NCI-H1694 (cell line): ENCODE data around the gene AKT2.
A peak's percentile ranks its signal among the peaks of the same experiment; 100 is the strongest.

Experiments
- DNase-seq: peaks from one replicate; lab custom pipeline; 2025; lab: John Stamatoyannopoulos, UW

The AKT2 gene

GRCh38 chr19:40273469-40274360 lies 11.4 kb downstream of the AKT2 start:
- DNase-seq: no peak

DNA sequence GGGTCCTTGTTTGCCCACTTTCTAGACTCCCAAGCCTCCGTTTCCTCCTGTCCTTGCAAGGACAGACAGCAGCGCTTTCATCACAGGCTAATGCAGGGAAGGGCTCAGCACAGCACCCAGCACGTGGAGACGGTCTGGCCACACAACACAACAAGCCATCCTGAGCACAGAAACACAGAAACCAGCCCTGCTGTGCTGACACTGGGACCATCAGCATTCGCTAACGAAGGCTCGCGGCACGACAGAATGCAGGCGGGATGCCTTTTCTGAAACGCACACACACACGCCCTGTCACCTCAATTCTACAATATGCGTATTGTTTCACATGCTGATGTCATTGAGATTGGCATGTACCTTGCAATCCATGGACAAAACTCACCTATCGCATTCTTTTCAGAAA lies 12.9 kb downstream of the AKT2 start:
- no peak for DNase-seq

- no peak for DNase-seq
Measured at GRCh38 chr19:40271706-40272105, 13.4 kb downstream of the AKT2 start.

DNA sequence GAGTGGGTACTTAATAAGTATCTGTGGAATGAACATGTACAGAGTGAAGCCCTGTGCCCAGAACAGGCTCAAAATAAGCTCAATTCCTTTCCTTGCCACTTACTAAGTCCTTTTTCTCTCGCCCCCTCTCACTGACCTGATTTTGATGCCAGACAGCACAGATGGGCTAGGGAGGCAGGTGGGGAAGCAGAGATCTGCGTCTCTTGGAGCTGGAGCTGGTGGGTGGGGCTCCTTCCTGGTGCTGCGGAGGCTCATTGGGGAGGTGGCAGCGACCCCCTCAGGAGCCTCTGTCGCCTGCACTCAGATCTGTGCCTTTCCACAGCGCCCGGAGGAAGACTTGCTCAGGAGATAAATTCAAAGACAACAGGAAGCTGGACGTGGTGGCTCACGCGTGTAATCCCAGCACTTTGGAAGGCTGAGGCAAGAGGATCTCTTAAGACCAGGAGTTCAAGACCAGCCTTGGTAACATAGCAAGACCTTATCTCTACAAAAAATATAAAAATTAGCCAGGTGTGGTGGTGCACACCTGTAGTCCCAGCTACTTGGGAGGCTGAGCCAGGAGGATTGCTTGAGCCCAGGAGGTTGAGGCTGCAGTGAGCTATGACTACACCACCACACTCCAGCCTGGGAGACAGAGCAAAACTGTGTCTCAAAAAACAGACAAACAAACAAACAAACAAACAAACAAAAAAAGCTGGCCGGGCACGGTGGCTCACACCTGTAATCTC lies 14.6 kb downstream of the AKT2 start:
- DNase-seq: peak; percentile 65

DNA sequence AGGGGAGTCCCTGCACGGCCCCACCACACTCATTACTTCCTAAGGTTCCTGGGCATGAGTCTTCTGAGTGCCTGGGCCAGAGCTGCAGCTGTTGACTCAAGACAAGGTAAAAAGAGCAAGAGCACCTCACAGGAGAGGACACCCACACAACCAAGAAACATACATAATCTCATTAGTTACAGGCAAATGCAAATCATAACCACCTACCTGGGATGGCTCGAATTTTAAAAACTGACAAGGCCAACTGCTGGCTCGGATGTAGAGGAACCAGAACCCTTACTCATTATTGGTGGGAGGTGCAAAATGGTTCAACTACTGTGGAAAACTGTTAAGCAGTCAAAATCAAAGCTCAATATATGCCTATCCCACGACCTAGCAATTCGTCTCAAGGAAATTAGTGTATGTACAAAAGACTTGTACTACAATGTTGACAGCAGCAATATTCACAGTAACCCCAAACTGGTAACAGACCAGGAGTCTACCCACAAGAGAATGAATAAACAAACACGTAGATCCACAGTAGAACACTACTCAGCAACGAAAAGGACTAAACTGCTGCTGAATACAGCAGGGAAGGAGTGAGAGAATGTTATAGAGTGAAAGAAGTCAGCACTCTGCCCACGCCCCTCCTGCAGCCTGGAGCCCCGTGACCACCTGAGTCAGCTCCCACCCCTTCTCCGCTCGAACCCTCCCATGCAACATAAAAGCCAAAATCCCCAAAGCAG lies 15.8 kb downstream of the AKT2 start:
- DNase-seq: no peak

DNA sequence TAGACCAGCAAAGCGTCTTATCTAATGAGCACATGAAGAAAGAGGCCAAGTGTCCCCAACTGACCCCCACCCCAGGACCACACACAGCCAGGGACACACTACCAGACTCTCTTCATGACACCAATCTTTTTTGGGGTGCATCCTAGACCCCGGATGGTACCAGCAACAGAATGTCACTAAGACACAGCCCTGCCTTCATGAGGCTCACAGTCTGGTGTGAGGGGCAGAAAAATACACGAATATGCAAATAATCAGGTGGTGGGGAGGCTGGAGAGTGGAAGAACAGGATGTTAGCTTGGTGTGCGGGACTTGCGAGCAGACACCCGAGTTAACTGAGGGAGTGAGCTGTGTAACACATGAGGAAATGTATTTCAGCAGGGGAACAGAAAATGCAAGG lies 17.5 kb downstream of the AKT2 start:
- no peak for DNase-seq

- DNase-seq: no peak
Measured at GRCh38 chr19:40266912-40267600, 18.1 kb downstream of the AKT2 start.

DNA sequence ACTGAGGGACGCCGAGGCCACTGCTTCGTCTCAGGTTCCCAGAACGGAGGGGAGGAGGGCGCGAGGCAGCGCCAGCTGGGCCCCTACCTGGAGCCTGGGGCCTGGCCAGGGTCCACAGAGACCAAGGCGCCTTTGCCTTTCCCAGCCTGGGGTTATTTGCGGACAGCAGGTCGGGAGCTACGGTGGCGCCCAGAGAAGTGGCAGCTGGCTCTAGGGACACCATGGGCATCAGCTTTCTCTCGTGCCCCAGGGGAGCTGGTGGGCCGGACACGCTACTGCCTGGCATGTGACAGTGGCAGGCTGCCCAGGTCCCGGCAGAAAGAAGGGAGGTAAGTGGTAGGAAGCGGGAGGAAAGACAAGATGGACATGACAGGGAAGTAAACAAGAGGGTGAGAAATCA lies 19.0 kb downstream of the AKT2 start:
- DNase-seq: no peak

- DNase-seq: no peak
Measured at GRCh38 chr19:40265763-40266099, 19.4 kb downstream of the AKT2 start.

- DNase-seq: no peak
Measured at GRCh38 chr19:40265055-40265762, 19.9 kb downstream of the AKT2 start.

DNA sequence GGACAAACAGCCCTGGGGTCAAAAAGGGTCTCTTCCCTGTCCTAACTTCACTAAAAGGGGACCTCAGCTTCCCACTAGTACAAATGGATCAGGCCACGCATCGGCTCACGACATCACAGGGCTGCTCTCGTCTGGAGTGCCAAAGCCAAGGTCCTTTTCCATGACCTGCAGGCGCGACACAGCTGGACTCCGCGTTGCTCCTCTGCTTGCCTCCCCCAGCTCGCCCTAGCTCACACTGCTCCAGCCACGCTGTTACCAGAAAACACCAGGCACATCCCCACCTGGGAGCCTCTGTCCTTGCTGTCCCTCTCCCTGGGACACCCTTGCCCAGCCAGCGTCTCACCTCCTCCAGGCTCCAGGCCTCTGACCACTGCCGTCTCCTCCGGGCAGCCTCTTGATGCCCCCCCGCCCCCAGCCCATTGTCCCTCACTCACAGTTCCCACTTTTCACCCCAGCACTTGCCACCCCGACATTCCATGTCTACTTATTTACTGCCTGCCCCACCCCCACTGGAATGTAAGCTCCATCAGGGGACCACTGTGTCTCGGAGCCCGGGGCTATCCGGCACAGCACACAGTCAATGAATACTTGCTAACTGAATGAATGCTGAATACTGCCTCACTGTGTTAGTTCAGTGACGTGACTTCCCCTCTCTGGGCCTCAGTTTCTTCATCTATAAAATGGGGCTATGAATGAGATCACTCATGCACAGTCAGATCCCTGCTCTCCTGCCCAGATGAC lies 20.7 kb downstream of the AKT2 start:
- no peak for DNase-seq

DNA sequence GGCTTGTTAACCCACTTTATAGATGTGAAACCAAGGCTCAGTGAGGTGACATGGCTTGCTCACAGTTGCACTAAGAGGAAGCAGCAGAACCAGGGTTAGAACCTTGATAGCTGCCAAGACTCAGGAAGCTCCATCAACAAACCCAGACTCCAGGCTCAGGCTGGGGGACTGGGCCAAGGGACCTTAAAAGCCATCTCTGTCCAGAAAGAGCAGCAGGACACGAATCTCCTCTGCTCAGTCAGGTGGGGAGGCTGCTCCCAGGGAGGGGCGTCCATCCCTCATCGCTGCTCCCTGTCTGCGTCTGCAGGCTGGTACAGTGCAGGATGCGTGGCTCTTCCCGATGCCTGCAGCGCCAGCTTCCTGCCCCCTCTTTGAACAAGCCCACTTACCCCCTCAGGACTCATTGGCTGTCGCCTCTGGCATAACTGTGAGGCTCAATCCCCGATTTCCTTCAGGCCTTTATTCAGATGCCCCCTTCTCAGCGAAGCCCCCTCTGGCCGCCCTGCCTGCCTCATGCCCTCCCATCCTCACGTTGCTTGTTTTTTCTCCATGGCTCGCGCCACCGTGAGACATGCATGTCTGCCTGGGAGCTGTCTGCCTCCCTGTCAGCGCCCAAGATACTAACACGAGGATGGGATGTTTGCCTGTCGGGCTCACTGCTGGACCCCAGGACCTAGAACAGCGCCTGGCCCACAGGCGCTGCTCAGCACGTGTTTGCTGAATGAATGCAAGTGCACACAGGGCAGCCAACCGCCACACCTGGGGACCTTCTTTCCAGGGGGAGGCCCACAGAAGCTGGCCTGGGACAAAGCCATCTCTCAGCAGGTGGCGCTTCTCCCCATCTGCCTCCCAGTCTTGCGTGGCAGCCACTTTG lies 21.5 kb downstream of the AKT2 start:
- no peak for DNase-seq

DNA sequence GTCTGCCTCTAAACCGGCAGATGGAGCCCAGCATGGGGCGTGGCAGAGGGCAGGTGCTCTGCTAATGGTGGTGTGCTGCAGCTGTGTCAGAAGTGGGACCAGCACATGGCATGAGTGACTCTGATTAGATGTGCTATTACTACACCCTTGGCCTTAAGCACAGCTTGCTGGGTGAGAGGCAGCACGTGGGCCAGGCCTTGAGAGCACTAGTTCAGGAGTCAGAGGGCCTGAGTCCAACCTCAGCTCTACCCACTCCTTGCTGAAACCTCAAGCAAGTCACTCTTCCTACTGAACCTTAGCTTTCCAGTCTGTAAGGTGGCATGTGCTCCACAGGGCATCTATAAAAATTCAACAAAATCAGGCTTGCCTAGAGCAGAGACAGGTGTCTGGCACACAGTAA lies 22.7 kb downstream of the AKT2 start:
- no peak for DNase-seq

- no peak for DNase-seq
Measured at GRCh38 chr19:40261631-40262030, 23.5 kb downstream of the AKT2 start.

GRCh38 chr19:40257096-40257517 lies 28.0 kb downstream of the AKT2 start:
- DNase-seq: no peak

DNA sequence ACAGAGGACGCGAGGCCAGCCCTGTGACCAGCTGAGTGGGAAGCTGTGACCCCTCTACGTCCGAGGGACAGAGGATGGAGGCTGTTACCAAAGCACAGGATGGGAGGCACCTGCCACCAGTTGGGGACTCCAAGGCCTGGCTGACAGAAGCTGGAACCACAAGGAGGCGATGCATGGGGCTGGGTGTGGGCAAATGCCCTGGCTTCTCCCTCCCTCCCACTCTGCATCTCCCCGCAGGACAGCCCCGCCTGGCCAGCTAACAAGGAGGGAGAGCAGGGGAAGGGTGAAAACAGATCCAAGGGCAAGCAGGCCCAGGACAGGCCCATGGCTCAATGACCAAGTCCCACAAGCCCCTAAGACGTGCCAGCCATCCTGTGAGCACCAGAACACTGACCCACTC lies 28.6 kb downstream of the AKT2 start:
- no peak for DNase-seq

DNA sequence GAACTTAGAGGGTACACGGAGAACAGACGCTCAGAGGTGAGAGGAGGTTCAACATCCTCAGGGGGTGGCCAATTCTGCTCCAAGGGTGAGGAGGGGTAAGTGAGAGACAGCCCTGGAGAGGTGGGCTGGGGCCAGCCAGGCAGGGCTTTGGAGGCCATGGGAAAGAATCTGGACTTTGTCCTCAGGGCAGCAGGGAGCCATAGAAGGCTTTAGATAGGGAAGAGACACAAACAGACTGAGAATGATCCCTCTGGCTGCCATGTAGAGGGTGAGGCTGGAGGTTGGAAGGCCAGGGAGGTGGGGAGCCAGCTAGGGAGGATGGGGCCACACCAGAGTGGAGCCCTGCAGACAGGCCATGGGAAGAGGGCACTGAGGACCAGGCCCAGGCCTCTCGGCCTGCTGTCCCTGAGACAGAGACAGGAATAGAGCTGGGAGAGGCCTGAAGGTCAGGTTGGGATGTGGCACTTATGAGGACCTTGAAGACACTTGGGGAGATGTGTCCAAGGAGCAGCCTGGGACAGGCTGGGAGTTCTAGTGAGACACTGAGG lies 29.5 kb downstream of the AKT2 start:
- no peak for DNase-seq

DNA sequence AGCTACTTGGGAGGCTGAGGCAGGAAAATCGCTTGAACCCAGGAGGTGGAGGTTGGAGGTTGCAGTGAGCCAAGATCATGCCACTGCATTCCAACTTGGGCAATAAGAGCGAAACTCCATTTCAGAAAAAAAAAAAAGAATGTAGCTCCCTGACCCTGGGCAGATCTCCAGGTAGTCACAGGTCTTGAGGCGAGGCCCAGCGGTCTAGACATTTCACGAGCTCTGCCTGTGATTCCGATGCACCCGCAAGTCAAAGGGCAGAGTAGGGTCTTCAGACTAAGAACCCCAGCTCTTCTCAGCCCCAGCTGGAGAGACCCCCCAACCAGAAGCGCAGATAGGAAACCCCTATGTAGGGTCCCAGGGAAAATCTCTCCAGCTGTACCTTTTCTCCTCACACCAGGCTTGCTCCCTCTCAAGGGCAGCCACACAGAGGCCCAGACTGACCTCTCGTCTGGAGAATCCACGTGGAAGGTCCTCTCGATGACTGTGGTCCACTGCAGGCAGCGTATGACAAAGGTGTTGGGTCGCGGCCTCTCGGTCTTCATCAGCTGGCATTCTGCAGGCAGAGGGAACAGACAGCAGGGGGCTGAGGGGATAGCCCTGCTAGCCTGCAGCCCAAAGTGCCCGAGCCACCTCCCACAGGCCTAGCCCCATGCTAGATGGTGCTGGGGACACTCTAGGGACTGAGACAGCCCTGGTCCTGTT lies 30.3 kb downstream of the AKT2 start:
- no peak for DNase-seq

GRCh38 chr19:40253611-40254092 lies 31.5 kb downstream of the AKT2 start:
- no peak for DNase-seq
